GM21737 (cell line): ENCODE data around the gene DMBT1.

Source experiments
- ATAC-seq: cut with Tn5 transposase; IDR thresholded peaks from one replicate; pipeline ENCODE4 v1.9.1; 2021; ENCODE audit warnings: mild to moderate bottlenecking, moderate library complexity; ENCODE audit not compliant: unreplicated experiment

The DMBT1 gene

GRCh38 chr10:122548407-122549085 is 12.0 kb upstream of the DMBT1 start:
- ATAC-seq: no peak

- ATAC-seq: no peak
Measured at GRCh38 chr10:122549636-122550035, 10.9 kb upstream of the DMBT1 start.

GRCh38 chr10:122550427-122550826 is 10.1 kb upstream of the DMBT1 start:
- no peak for ATAC-seq

GRCh38 chr10:122550983-122551382 is 9.6 kb upstream of the DMBT1 start:
- ATAC-seq: no peak

- no peak for ATAC-seq
Measured at GRCh38 chr10:122551450-122551849, 9.1 kb upstream of the DMBT1 start.

- no peak for ATAC-seq
Measured at GRCh38 chr10:122553341-122553740, 7.2 kb upstream of the DMBT1 start.

- ATAC-seq: no peak
Measured at GRCh38 chr10:122554131-122555036, 6.2 kb upstream of the DMBT1 start.

GRCh38 chr10:122555442-122555841 is 5.1 kb upstream of the DMBT1 start:
- ATAC-seq: no peak

- no peak for ATAC-seq
Measured at GRCh38 chr10:122557516-122557915, 3.0 kb upstream of the DMBT1 start.

- no peak for ATAC-seq
Measured at GRCh38 chr10:122558452-122558851, 2.1 kb upstream of the DMBT1 start.

- ATAC-seq: no peak
Measured at GRCh38 chr10:122559228-122559627, 1.3 kb upstream of the DMBT1 start.

GRCh38 chr10:122561212-122561611 is 658 bp downstream of the DMBT1 start:
- ATAC-seq: no peak

- ATAC-seq: no peak
Measured at GRCh38 chr10:122561792-122562191, 1.2 kb downstream of the DMBT1 start.

- no peak for ATAC-seq
Measured at GRCh38 chr10:122564980-122565379, 4.4 kb downstream of the DMBT1 start.

- no peak for ATAC-seq
Measured at GRCh38 chr10:122565766-122566206, 5.2 kb downstream of the DMBT1 start.

GRCh38 chr10:122566632-122567031 is 6.1 kb downstream of the DMBT1 start:
- no peak for ATAC-seq

GRCh38 chr10:122567056-122567660 is 6.6 kb downstream of the DMBT1 start:
- no peak for ATAC-seq

GRCh38 chr10:122568551-122568950 is 8.0 kb downstream of the DMBT1 start:
- ATAC-seq: no peak

GRCh38 chr10:122570920-122571319 is 10.4 kb downstream of the DMBT1 start:
- no peak for ATAC-seq

- ATAC-seq: no peak
Measured at GRCh38 chr10:122571892-122572291, 11.3 kb downstream of the DMBT1 start.

GRCh38 chr10:122575776-122576175 is 15.2 kb downstream of the DMBT1 start:
- no peak for ATAC-seq

GRCh38 chr10:122576291-122576690 is 15.7 kb downstream of the DMBT1 start:
- no peak for ATAC-seq
